Measurements from ENCODE around the gene CBLIF.

GRCh38 chr11:59794417-59794816 lies 50.9 kb downstream of the CBLIF start:
- TF ChIP-seq CTCF (optimal IDR thresholded peaks at IDR 0.05 in 1 of 3, IDR thresholded peaks at IDR 0.05 in 1 of 3, conservative IDR thresholded peaks at IDR 0.05 in 1 of 3; ENCODE audit: extremely low read depth in 1 of 3, insufficient read depth in 2 of 3, low read length in 3 of 3) = no peak
- TF ChIP-seq EZH2 (IDR thresholded peaks at IDR 0.05; ENCODE audit: low read length) = no peak

Data from keratinocyte (primary cell).